ENCODE results near the gene BCL2A1.

The BCL2A1 gene

GRCh38 chr15:79978260-79978654 is 7.3 kb upstream of the BCL2A1 start:
- H3K4me1 ChIP-seq (ENCODE audit: control insufficient read depth in 2 of 2, insufficient read depth in 1 of 2, low read depth in 1 of 2, low read length in 2 of 2): no peaks in the 10 kb centered on the region
- no peak overlapping the region for H3K23ac ChIP-seq (ENCODE audit: low read depth, low read length, poor library complexity)
- no peak overlapping the region for H4K8ac ChIP-seq (ENCODE audit: low read depth, low read length)
- H3K9me3 ChIP-seq (replicated peaks in 1 of 2; ENCODE audit: control insufficient read depth in 2 of 2, insufficient read depth in 1 of 2, low read depth in 1 of 2, low read length in 2 of 2): no peaks in the 10 kb centered on the region
- no CpG with 5 or more reads among the region's 6 CpGs for WGBS, 2 donors (ENCODE audit: extremely low coverage in 2 of 2, insufficient read length in 2 of 2, insufficient replicate concordance in 1 of 2)
- H3K36me3 ChIP-seq (replicated peaks in 1 of 2; ENCODE audit: control insufficient read depth in 2 of 2, insufficient read depth in 2 of 2, low read length in 2 of 2): no peaks in the 10 kb centered on the region
- H4K91ac ChIP-seq (ENCODE audit: low read depth, low read length, poor library complexity): no peak overlapping the region
- DNase-seq (ENCODE audit: low spot score): no peak
- H2BK120ac ChIP-seq (ENCODE audit: low read depth, low read length): no peak overlapping the region
- no peaks in the 10 kb centered on the region for H3K79me1 ChIP-seq (ENCODE audit: low read depth, low read length)
- H3K18ac ChIP-seq (ENCODE audit: low read length): peak overlapping the region; percentile 48
- H3K4me2 ChIP-seq (ENCODE audit: insufficient read depth, low read length, poor library complexity, severe bottlenecking): no peak overlapping the region
- no peak overlapping the region for H2BK5ac ChIP-seq (ENCODE audit: low read length)
- no peak overlapping the region for H2BK12ac ChIP-seq (ENCODE audit: low read length)
- H3K9ac ChIP-seq (ENCODE audit: low read depth, low read length, poor library complexity): no peak overlapping the region
- H2AFZ ChIP-seq (ENCODE audit: low read length): no peak overlapping the region
- H3K27me3 ChIP-seq (ENCODE audit: control insufficient read depth in 3 of 3, insufficient read depth in 3 of 3, low read depth in 1 of 3, low read length in 3 of 3): peaks cover 0 to 7% (median 0%) of the 10 kb centered on the region in 3 experiments
- H2AK5ac ChIP-seq (ENCODE audit: low read depth, low read length): no peak overlapping the region
- H3K4me3 ChIP-seq (ENCODE audit: low read length in 2 of 2): no peak overlapping the region
- H3K14ac ChIP-seq (ENCODE audit: low read length): no peak overlapping the region
- no peak overlapping the region for H3K4ac ChIP-seq (ENCODE audit: low read length)
- no peak overlapping the region for H2BK15ac ChIP-seq (ENCODE audit: low read length)
- H3K27ac ChIP-seq (replicated peaks; ENCODE audit: low read length): no peak overlapping the region

GRCh38 chr15:79977431-79978054 is 6.5 kb upstream of the BCL2A1 start:
- H3K9me3 ChIP-seq (replicated peaks in 1 of 2; ENCODE audit: control insufficient read depth in 2 of 2, insufficient read depth in 1 of 2, low read depth in 1 of 2, low read length in 2 of 2): no peaks in the 10 kb centered on the region
- no peak overlapping the region for H3K9ac ChIP-seq (ENCODE audit: low read depth, low read length, poor library complexity)
- H3K4ac ChIP-seq (ENCODE audit: low read length): no peak overlapping the region
- no peak overlapping the region for H3K23ac ChIP-seq (ENCODE audit: low read depth, low read length, poor library complexity)
- H2AFZ ChIP-seq (ENCODE audit: low read length): no peak overlapping the region
- no peak overlapping the region for H3K27ac ChIP-seq (replicated peaks; ENCODE audit: low read length)
- no peak overlapping the region for H3K14ac ChIP-seq (ENCODE audit: low read length)
- no peak overlapping the region for H3K4me3 ChIP-seq (ENCODE audit: low read length in 2 of 2)
- no peaks in the 10 kb centered on the region for H3K4me1 ChIP-seq (ENCODE audit: control insufficient read depth in 2 of 2, insufficient read depth in 1 of 2, low read depth in 1 of 2, low read length in 2 of 2)
- DNase-seq (ENCODE audit: low spot score): no peak
- H4K8ac ChIP-seq (ENCODE audit: low read depth, low read length): no peak overlapping the region
- H2BK12ac ChIP-seq (ENCODE audit: low read length): no peak overlapping the region
- no peak overlapping the region for H4K91ac ChIP-seq (ENCODE audit: low read depth, low read length, poor library complexity)
- H3K4me2 ChIP-seq (ENCODE audit: insufficient read depth, low read length, poor library complexity, severe bottlenecking): no peak overlapping the region
- H3K18ac ChIP-seq (ENCODE audit: low read length): no peak overlapping the region
- H3K36me3 ChIP-seq (replicated peaks in 1 of 2; ENCODE audit: control insufficient read depth in 2 of 2, insufficient read depth in 2 of 2, low read length in 2 of 2): no peaks in the 10 kb centered on the region
- no peaks in the 10 kb centered on the region for H3K79me1 ChIP-seq (ENCODE audit: low read depth, low read length)
- H2BK5ac ChIP-seq (ENCODE audit: low read length): no peak overlapping the region
- H3K27me3 ChIP-seq (ENCODE audit: control insufficient read depth in 3 of 3, insufficient read depth in 3 of 3, low read depth in 1 of 3, low read length in 3 of 3): peaks cover 0 to 7% (median 0%) of the 10 kb centered on the region in 3 experiments
- H2AK5ac ChIP-seq (ENCODE audit: low read depth, low read length): no peak overlapping the region
- WGBS, 2 donors (ENCODE audit: extremely low coverage in 2 of 2, insufficient read length in 2 of 2, insufficient replicate concordance in 1 of 2): no CpG with 5 or more reads among the region's 9 CpGs
- no peak overlapping the region for H2BK120ac ChIP-seq (ENCODE audit: low read depth, low read length)
- H2BK15ac ChIP-seq (ENCODE audit: low read length): no peak overlapping the region

GRCh38 chr15:79973456-79974195 is 2.6 kb upstream of the BCL2A1 start:
- WGBS, 2 donors (ENCODE audit: extremely low coverage in 2 of 2, insufficient read length in 2 of 2, insufficient replicate concordance in 1 of 2): no CpG with 5 or more reads among the region's 8 CpGs
- no peaks in the 10 kb centered on the region for H3K4me1 ChIP-seq (ENCODE audit: control insufficient read depth in 2 of 2, insufficient read depth in 1 of 2, low read depth in 1 of 2, low read length in 2 of 2)
- no peak overlapping the region for H3K27ac ChIP-seq (replicated peaks; ENCODE audit: low read length)

GRCh38 chr15:79972863-79973262 is 1.9 kb upstream of the BCL2A1 start:
- H2BK120ac ChIP-seq (ENCODE audit: low read depth, low read length): no peak overlapping the region
- H3K4me3 ChIP-seq (ENCODE audit: low read length in 2 of 2): no peak overlapping the region
- no peak overlapping the region for H3K4me2 ChIP-seq (ENCODE audit: insufficient read depth, low read length, poor library complexity, severe bottlenecking)
- H3K79me1 ChIP-seq (ENCODE audit: low read depth, low read length): no peaks in the 10 kb centered on the region
- no peak overlapping the region for H4K8ac ChIP-seq (ENCODE audit: low read depth, low read length)
- peaks cover 0 to 1% (median 0%) of the 10 kb centered on the region in 3 experiments for H3K27me3 ChIP-seq (ENCODE audit: control insufficient read depth in 3 of 3, insufficient read depth in 3 of 3, low read depth in 1 of 3, low read length in 3 of 3)
- H2BK12ac ChIP-seq (ENCODE audit: low read length): no peak overlapping the region
- H3K36me3 ChIP-seq (replicated peaks in 1 of 2; ENCODE audit: control insufficient read depth in 2 of 2, insufficient read depth in 2 of 2, low read length in 2 of 2): no peaks in the 10 kb centered on the region
- H3K9ac ChIP-seq (ENCODE audit: low read depth, low read length, poor library complexity): no peak overlapping the region
- H3K14ac ChIP-seq (ENCODE audit: low read length): no peak overlapping the region
- no peak overlapping the region for H3K23ac ChIP-seq (ENCODE audit: low read depth, low read length, poor library complexity)
- H3K4me1 ChIP-seq (ENCODE audit: control insufficient read depth in 2 of 2, insufficient read depth in 1 of 2, low read depth in 1 of 2, low read length in 2 of 2): no peaks in the 10 kb centered on the region
- H3K27ac ChIP-seq (replicated peaks; ENCODE audit: low read length): no peak overlapping the region
- no peak overlapping the region for H2AK5ac ChIP-seq (ENCODE audit: low read depth, low read length)
- H3K18ac ChIP-seq (ENCODE audit: low read length): no peak overlapping the region
- H2AFZ ChIP-seq (ENCODE audit: low read length): no peak overlapping the region
- no peak overlapping the region for H2BK15ac ChIP-seq (ENCODE audit: low read length)
- no CpG with 5 or more reads among the region's 3 CpGs for WGBS, 2 donors (ENCODE audit: extremely low coverage in 2 of 2, insufficient read length in 2 of 2, insufficient replicate concordance in 1 of 2)
- no peak for DNase-seq (ENCODE audit: low spot score)
- no peak overlapping the region for H3K4ac ChIP-seq (ENCODE audit: low read length)
- H2BK5ac ChIP-seq (ENCODE audit: low read length): no peak overlapping the region
- no peaks in the 10 kb centered on the region for H3K9me3 ChIP-seq (replicated peaks in 1 of 2; ENCODE audit: control insufficient read depth in 2 of 2, insufficient read depth in 1 of 2, low read depth in 1 of 2, low read length in 2 of 2)
- no peak overlapping the region for H4K91ac ChIP-seq (ENCODE audit: low read depth, low read length, poor library complexity)

More at GRCh38 chr15:79973456-79974195, 2.6 kb upstream of the BCL2A1 start:
- no peaks in the 10 kb centered on the region for H3K79me1 ChIP-seq (ENCODE audit: low read depth, low read length)
- H3K27me3 ChIP-seq (ENCODE audit: control insufficient read depth in 3 of 3, insufficient read depth in 3 of 3, low read depth in 1 of 3, low read length in 3 of 3): peaks cover 0 to 7% (median 0%) of the 10 kb centered on the region in 3 experiments
- H2BK15ac ChIP-seq (ENCODE audit: low read length): no peak overlapping the region
- H3K4me2 ChIP-seq (ENCODE audit: insufficient read depth, low read length, poor library complexity, severe bottlenecking): no peak overlapping the region
- H3K23ac ChIP-seq (ENCODE audit: low read depth, low read length, poor library complexity): no peak overlapping the region
- H3K4me3 ChIP-seq (ENCODE audit: low read length in 2 of 2): no peak overlapping the region
- H2AFZ ChIP-seq (ENCODE audit: low read length): no peak overlapping the region
- DNase-seq (ENCODE audit: low spot score): no peak
- no peak overlapping the region for H3K4ac ChIP-seq (ENCODE audit: low read length)
- H3K14ac ChIP-seq (ENCODE audit: low read length): no peak overlapping the region
- H3K9ac ChIP-seq (ENCODE audit: low read depth, low read length, poor library complexity): no peak overlapping the region
- no peak overlapping the region for H3K18ac ChIP-seq (ENCODE audit: low read length)
- H3K36me3 ChIP-seq (replicated peaks in 1 of 2; ENCODE audit: control insufficient read depth in 2 of 2, insufficient read depth in 2 of 2, low read length in 2 of 2): no peaks in the 10 kb centered on the region
- H3K9me3 ChIP-seq (replicated peaks in 1 of 2; ENCODE audit: control insufficient read depth in 2 of 2, insufficient read depth in 1 of 2, low read depth in 1 of 2, low read length in 2 of 2): no peaks in the 10 kb centered on the region
- H2AK5ac ChIP-seq (ENCODE audit: low read depth, low read length): no peak overlapping the region
- no peak overlapping the region for H4K8ac ChIP-seq (ENCODE audit: low read depth, low read length)
- no peak overlapping the region for H2BK5ac ChIP-seq (ENCODE audit: low read length)
- no peak overlapping the region for H4K91ac ChIP-seq (ENCODE audit: low read depth, low read length, poor library complexity)
- H2BK12ac ChIP-seq (ENCODE audit: low read length): no peak overlapping the region
- no peak overlapping the region for H2BK120ac ChIP-seq (ENCODE audit: low read depth, low read length)

Data from neuronal stem cell (in vitro differentiated cells).